K562 (cell line): ENCODE data around the gene TP53I3. TPM values are rescaled to one million over a fixed set of nuclear protein-coding genes. Genes with fewer than 3 reads are reported as not detected.

ENCODE experiments used
- CBFA2T3 ChIP-seq: fragments of 450-650 bp; IDR thresholded peaks from 2 replicates; pipeline ENCODE4 v1.6.1; 2017
- FOXJ3 ChIP-seq: sonication (generic); formaldehyde crosslinking; IDR thresholded peaks from 2 replicates; pipeline ENCODE4 v1.4.0; 2020; ENCODE audit warnings: mild to moderate bottlenecking, missing genetic modification reagents
- HDAC3 ChIP-seq: fragments of 450-650 bp; IDR thresholded peaks from 2 replicates; pipeline ENCODE4 v1.6.1; 2018; ENCODE audit warnings: borderline replicate concordance, mild to moderate bottlenecking, moderate library complexity; ENCODE audit not compliant: partially characterized antibody
- JUN ChIP-seq, 2 experiments: sonication (generic) in 1 of 2; formaldehyde crosslinking in 1 of 2; IDR thresholded peaks; 2 replicates each; pipeline versions ENCODE4 v1.6.1 to v1.8.0; 2012 to 2022; ENCODE audit warnings: borderline replicate concordance in 2 of 2, mild to moderate bottlenecking in 2 of 2, improper control_type of control experiment in 1 of 2, low read depth in 1 of 2, low read length in 1 of 2, missing genetic modification reagents in 1 of 2
- PCBP1 ChIP-seq: fragments of 200-400 bp; formaldehyde crosslinking; IDR thresholded peaks from 2 replicates; pipeline ENCODE4 v1.6.1; 2018; ENCODE audit warnings: mild to moderate bottlenecking, low read depth, low read length; ENCODE audit not compliant: poor library complexity, severe bottlenecking
- PHF21A ChIP-seq: fragments of 450-650 bp; IDR thresholded peaks from 2 replicates; pipeline ENCODE4 v1.6.1; 2017; ENCODE audit warnings: low read depth, borderline replicate concordance
- PHTF2 ChIP-seq: fragments of 250-450 bp; sonication (Bioruptor Pico); IDR thresholded peaks from 2 replicates; pipeline ENCODE4 v1.5.0; 2021; ENCODE audit warnings: mild to moderate bottlenecking
- RBM14 ChIP-seq: fragments of 200-400 bp; formaldehyde crosslinking; IDR thresholded peaks from 2 replicates; pipeline ENCODE4 v1.6.1; 2018; ENCODE audit warnings: low read depth, mild to moderate bottlenecking, low read length, moderate library complexity, borderline replicate concordance; ENCODE audit not compliant: insufficient read depth
- RFX1 ChIP-seq: fragments of 450-650 bp; IDR thresholded peaks from 2 replicates; pipeline ENCODE4 v1.6.1; 2016; ENCODE audit warnings: mild to moderate bottlenecking, moderate library complexity
- XRCC3 ChIP-seq: fragments of 450-650 bp; IDR thresholded peaks from 2 replicates; pipeline ENCODE4 v1.6.1; 2017; ENCODE audit warnings: mild to moderate bottlenecking, moderate library complexity
- polyA plus RNA-seq, 8 experiments: library from polyadenylated mRNA; depleted of rRNA in 4 of 8; stranded (reverse) in 5 of 8; unstranded in 3 of 8; fragments of >200 nt; fragmentation: Nextera tagmentation in 2 of 8; fragmentation: Illumina TruSeq in 1 of 8; extraction: Ambion mirVana in 2 of 8; extraction: Trizol in 1 of 8; gene quantifications; 2 replicates each; pipeline versions ENCODE4 v1.2.1 to v1.2.3, GENCODE V29; 2011 to 2014; ENCODE audit warnings: inconsistent platforms in 1 of 8, missing spikeins in 1 of 8
- total RNA-seq, 7 experiments: library from RNA; depleted of rRNA in 6 of 7; stranded (reverse); fragments of >200 nt in 6 of 7; fragmentation: Illumina TruSeq in 2 of 7; extraction: Trizol in 2 of 7; gene quantifications; 2 replicates each; pipeline versions ENCODE4 v1.2.1 to v1.2.3, GENCODE V29; 2011 to 2021; ENCODE audit warnings: low replicate concordance in 1 of 7
- TF ChIP-seq, protein P1 (sequence below): fragments of 250-450 bp; sonication (Bioruptor Pico); IDR thresholded peaks from 2 replicates; pipeline ENCODE4 v1.8.0; 2022; ENCODE audit warnings: inconsistent platforms, mild to moderate bottlenecking, moderate library complexity, borderline replicate concordance
- TF ChIP-seq, protein P2 (sequence below): fragments of 450-650 bp; formaldehyde crosslinking; IDR thresholded peaks from 2 replicates; pipeline ENCODE4 v1.4.0; 2022; ENCODE audit warnings: missing genetic modification characterization
- TF ChIP-seq, protein P3 (sequence below): fragments of 200-800 bp; sonication (Bioruptor generic); IDR thresholded peaks from 2 replicates; pipeline ENCODE4 v1.6.1; 2017; ENCODE audit warnings: missing genetic modification characterization, missing compliant biosample characterization
- TF ChIP-seq, protein P4 (sequence below), 2 experiments: fragments of 250-450 bp in 1 of 2; fragments of 450-650 bp in 1 of 2; sonication (Bioruptor Pico) in 1 of 2; IDR thresholded peaks; 2 replicates each; pipeline versions ENCODE4 v1.6.1 to v1.8.0; 2016 to 2021; ENCODE audit warnings: mild to moderate bottlenecking in 2 of 2, moderate library complexity in 2 of 2, missing compliant biosample characterization in 1 of 2, missing genetic modification characterization in 1 of 2
- TF ChIP-seq, protein P5 (sequence below): fragments of 250-450 bp; sonication (Bioruptor Pico); IDR thresholded peaks from 2 replicates; pipeline ENCODE4 v1.5.0; 2021; ENCODE audit warnings: mild to moderate bottlenecking, borderline replicate concordance
- TF ChIP-seq, protein P6 (sequence below), 2 experiments: IDR thresholded peaks; 2 replicates each; pipeline ENCODE4 v1.6.1; 2011; ENCODE audit warnings: borderline replicate concordance in 1 of 2, control low read depth in 1 of 2, low read depth in 1 of 2, low read length in 1 of 2, mild to moderate bottlenecking in 1 of 2, mixed read lengths in 1 of 2, moderate library complexity in 1 of 2; ENCODE audit not compliant: insufficient read depth in 1 of 2, insufficient read length in 1 of 2, poor library complexity in 1 of 2, severe bottlenecking in 1 of 2; ENCODE audit errors: extremely low read depth in 1 of 2

The TP53I3 gene
- total and polyA plus RNA-seq, 9 of the 15 experiments (the other 6 are each of a cell fraction or from before 2014, with no cell fraction given) = 0.65 to 9.5 (median 5.6) TPM

DNA sequence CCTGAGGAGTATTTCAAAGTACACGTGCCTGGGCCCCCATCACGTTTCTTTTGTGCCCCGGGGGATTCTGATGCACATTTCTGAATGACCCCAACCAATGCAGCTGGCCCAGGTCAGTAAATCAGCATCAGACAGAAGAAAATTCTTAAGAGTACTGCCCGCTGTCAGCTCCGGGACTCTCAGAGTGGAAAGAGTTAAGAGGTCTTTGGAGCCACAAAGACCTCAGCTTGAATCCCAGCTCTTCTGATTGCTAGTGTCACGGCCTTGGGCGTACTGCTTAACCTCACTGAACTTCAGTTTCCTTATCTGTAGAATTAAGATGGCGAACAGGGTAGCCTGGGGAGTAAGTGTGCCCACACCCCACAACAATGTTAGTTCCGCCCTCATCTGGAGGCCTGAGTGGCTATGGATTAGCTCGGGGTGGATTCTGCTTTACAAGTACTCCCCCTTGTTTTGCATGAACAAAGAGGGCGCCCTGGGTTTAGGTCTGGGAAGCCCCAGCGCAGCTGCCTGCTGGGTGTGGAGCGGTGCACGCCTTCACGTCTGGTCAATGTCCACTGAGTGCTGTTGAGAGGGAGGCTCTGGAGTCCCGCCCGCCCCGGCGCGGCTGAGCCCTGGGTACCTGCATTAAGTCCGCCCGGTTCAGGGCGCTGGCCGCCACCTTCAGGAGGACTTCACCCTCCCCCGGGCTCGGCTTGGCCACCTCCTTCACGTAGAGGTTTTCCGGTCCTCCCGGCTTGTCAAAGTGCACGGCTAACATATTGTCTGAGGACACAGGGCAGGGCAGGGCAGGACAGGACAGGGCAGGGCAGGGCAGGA is 858 bp downstream of the TP53I3 start (continued):
- TF ChIP-seq CBFA2T3 (peak; percentile 67), RBM14 (no peak), PCBP1 (no peak), RFX1 (no peak), HDAC3 (no peak), XRCC3 (no peak), FOXJ3 (CRISPR knock-in tag) (no peak), JUN (IDR thresholded peaks at IDR 0.05; ENCODE audit: borderline replicate concordance, low read depth, low read length) (no peak), JUN (CRISPR knock-in tag; IDR thresholded peaks at IDR 0.05; ENCODE audit: borderline replicate concordance) (no peak), PHTF2 (CRISPR knock-in tag) (no peak), PHF21A (no peak)
- TF ChIP-seq, protein P1, sequence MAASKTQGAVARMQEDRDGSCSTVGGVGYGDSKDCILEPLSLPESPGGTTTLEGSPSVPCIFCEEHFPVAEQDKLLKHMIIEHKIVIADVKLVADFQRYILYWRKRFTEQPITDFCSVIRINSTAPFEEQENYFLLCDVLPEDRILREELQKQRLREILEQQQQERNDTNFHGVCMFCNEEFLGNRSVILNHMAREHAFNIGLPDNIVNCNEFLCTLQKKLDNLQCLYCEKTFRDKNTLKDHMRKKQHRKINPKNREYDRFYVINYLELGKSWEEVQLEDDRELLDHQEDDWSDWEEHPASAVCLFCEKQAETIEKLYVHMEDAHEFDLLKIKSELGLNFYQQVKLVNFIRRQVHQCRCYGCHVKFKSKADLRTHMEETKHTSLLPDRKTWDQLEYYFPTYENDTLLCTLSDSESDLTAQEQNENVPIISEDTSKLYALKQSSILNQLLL (CRISPR knock-in tag) = no peak
- TF ChIP-seq, protein P2, sequence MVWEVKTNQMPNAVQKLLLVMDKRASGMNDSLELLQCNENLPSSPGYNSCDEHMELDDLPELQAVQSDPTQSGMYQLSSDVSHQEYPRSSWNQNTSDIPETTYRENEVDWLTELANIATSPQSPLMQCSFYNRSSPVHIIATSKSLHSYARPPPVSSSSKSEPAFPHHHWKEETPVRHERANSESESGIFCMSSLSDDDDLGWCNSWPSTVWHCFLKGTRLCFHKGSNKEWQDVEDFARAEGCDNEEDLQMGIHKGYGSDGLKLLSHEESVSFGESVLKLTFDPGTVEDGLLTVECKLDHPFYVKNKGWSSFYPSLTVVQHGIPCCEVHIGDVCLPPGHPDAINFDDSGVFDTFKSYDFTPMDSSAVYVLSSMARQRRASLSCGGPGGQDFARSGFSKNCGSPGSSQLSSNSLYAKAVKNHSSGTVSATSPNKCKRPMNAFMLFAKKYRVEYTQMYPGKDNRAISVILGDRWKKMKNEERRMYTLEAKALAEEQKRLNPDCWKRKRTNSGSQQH (CRISPR knock-in tag) = no peak
- TF ChIP-seq, protein P3, sequence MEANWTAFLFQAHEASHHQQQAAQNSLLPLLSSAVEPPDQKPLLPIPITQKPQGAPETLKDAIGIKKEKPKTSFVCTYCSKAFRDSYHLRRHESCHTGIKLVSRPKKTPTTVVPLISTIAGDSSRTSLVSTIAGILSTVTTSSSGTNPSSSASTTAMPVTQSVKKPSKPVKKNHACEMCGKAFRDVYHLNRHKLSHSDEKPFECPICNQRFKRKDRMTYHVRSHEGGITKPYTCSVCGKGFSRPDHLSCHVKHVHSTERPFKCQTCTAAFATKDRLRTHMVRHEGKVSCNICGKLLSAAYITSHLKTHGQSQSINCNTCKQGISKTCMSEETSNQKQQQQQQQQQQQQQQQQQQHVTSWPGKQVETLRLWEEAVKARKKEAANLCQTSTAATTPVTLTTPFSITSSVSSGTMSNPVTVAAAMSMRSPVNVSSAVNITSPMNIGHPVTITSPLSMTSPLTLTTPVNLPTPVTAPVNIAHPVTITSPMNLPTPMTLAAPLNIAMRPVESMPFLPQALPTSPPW (CRISPR knock-in tag) = peak; percentile 76
- TF ChIP-seq, protein P4, sequence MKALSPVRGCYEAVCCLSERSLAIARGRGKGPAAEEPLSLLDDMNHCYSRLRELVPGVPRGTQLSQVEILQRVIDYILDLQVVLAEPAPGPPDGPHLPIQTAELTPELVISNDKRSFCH (CRISPR knock-in tag; IDR thresholded peaks at IDR 0.05) = no peak
- TF ChIP-seq, protein P4 (tag; IDR thresholded peaks at IDR 0.05) = peak; percentile 31; the same call in 1 of the 2 replicates
- TF ChIP-seq, protein P5, sequence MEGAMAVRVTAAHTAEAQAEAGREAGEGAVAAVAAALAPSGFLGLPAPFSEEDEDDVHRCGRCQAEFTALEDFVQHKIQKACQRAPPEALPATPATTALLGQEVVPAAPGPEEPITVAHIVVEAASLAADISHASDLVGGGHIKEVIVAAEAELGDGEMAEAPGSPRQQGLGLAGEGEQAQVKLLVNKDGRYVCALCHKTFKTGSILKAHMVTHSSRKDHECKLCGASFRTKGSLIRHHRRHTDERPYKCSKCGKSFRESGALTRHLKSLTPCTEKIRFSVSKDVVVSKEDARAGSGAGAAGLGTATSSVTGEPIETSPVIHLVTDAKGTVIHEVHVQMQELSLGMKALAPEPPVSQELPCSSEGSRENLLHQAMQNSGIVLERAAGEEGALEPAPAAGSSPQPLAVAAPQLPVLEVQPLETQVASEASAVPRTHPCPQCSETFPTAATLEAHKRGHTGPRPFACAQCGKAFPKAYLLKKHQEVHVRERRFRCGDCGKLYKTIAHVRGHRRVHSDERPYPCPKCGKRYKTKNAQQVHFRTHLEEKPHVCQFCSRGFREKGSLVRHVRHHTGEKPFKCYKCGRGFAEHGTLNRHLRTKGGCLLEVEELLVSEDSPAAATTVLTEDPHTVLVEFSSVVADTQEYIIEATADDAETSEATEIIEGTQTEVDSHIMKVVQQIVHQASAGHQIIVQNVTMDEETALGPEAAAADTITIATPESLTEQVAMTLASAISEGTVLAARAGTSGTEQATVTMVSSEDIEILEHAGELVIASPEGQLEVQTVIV (CRISPR knock-in tag) = no peak
- TF ChIP-seq, protein P6, sequence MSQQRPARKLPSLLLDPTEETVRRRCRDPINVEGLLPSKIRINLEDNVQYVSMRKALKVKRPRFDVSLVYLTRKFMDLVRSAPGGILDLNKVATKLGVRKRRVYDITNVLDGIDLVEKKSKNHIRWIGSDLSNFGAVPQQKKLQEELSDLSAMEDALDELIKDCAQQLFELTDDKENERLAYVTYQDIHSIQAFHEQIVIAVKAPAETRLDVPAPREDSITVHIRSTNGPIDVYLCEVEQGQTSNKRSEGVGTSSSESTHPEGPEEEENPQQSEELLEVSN (IDR thresholded peaks at IDR 0.05; ENCODE audit: borderline replicate concordance in 1 of 2, extremely low read depth in 1 of 2, insufficient read depth in 1 of 2, insufficient read length in 1 of 2, low read depth in 1 of 2, low read length in 1 of 2, poor library complexity in 1 of 2, severe bottlenecking in 1 of 2) = peak in 1 of 2 experiments; percentile 1
